K562 (cell line): Measurements from ENCODE around the gene ITGB5. TPM values are rescaled to one million over a fixed set of nuclear protein-coding genes. Genes with fewer than 3 reads are reported as not detected.

Experiments used
- ATAC-seq: fragments of 200-7000 bp; cut with Tn5 transposase; 3 replicates; pipeline ENCODE4 v1.9.1; 2020; ENCODE audit warnings: moderate library complexity
- BruUV-seq: library from RNA; stranded (reverse); fragments of 400-500 nt; replicated peaks from 2 replicates; lab custom pipeline; 2021; lab: Mats Ljungman, UMichigan
- CTCF ChIA-PET: fragments of 300-600 bp; formaldehyde crosslinking; extraction: SDS; loops from one replicate; lab custom pipeline; 2021; ENCODE audit warnings: low intra/inter-chr PET ratio; lab: Yijun Ruan, JAX
- POLR2A ChIA-PET: fragments of 300-600, 350-650 bp; sonication (Branson Sonifier 250); formaldehyde crosslinking; extraction: SDS; loops from one replicate; lab custom pipeline; 2021; ENCODE audit warnings: antibody characterized with exemption, inconsistent platforms; lab: Yijun Ruan, JAX
- DNase-seq, 4 experiments: peaks; one replicate each; pipeline versions ENCODE4 v3.0.0 to v3.0.0-alpha.2; 2011 to 2018; ENCODE audit warnings: low spot score in 3 of 4, mixed read lengths in 3 of 4; ENCODE audit errors: extremely low read depth in 1 of 4
- FAIRE-seq: peaks from 2 replicates; lab custom pipeline; 2011; peaks lifted over from hg19 to GRCh38; lab: Jason Lieb, UNC
- H2AFZ ChIP-seq: 2 replicates; pipeline ENCODE4 v1.6.0; 2011; ENCODE audit warnings: low read depth, low read length, control low read depth, inconsistent platforms
- H3K27ac ChIP-seq: fragments of 200-600 bp; 3 replicates; pipeline ENCODE4 v1.8.0; 2011; ENCODE audit warnings: low read depth, mild to moderate bottlenecking, control low read depth, inconsistent platforms, low read length, moderate library complexity, mixed read lengths; ENCODE audit errors: extremely low read depth
- H3K27me3 ChIP-seq, 2 experiments: fragments of 300-600 bp in 1 of 2; 2 replicates in 1 of 2; 3 replicates in 1 of 2; pipeline versions ENCODE4 v1.6.0 to v1.8.0; 2011; ENCODE audit warnings: inconsistent platforms in 2 of 2, low read length in 2 of 2, mild to moderate bottlenecking in 1 of 2, mixed read lengths in 1 of 2, moderate library complexity in 1 of 2; ENCODE audit not compliant: control insufficient read depth in 2 of 2, insufficient read depth in 2 of 2
- H3K36me3 ChIP-seq: fragments of 300-600 bp; 3 replicates; pipeline ENCODE4 v1.8.0; 2011; ENCODE audit warnings: mild to moderate bottlenecking, low read length, inconsistent platforms; ENCODE audit not compliant: control insufficient read depth, insufficient read depth
- H3K4me1 ChIP-seq, 2 experiments: fragments of 200-600 bp in 1 of 2; replicated peaks in 1 of 2; 2 replicates in 1 of 2; 3 replicates in 1 of 2; pipeline versions ENCODE4 v1.5.1 to v1.8.0; 2011; ENCODE audit warnings: inconsistent platforms in 2 of 2, low read length in 2 of 2, mild to moderate bottlenecking in 1 of 2, mixed read lengths in 1 of 2, moderate library complexity in 1 of 2; ENCODE audit not compliant: control insufficient read depth in 2 of 2, insufficient read depth in 2 of 2
- H3K4me2 ChIP-seq: 2 replicates; pipeline ENCODE4 v1.6.1; 2011; ENCODE audit warnings: low read length, control low read depth, inconsistent platforms, mixed read lengths; ENCODE audit not compliant: insufficient read depth
- H3K4me3 ChIP-seq: fragments of 200-600 bp; sonication (generic), shearing (Covaris generic); 2 replicates; pipeline ENCODE4 v1.5.1; 2016; ENCODE audit warnings: control low read depth, inconsistent platforms
- H3K79me2 ChIP-seq: fragments of 200-600 bp; 3 replicates; pipeline ENCODE4 v1.8.0; 2011; ENCODE audit warnings: low read length, inconsistent platforms; ENCODE audit not compliant: control insufficient read depth, insufficient read depth
- H3K9ac ChIP-seq, 2 experiments: 2 replicates each; pipeline versions ENCODE4 v1.6.0 to v1.6.1; 2011; ENCODE audit warnings: low read depth in 2 of 2, low read length in 2 of 2, control low read depth in 1 of 2, inconsistent platforms in 1 of 2, mild to moderate bottlenecking in 1 of 2, mixed read lengths in 1 of 2; ENCODE audit not compliant: insufficient read depth in 1 of 2
- H3K9me1 ChIP-seq: one replicate; pipeline ENCODE4 v1.6.0; 2011; ENCODE audit warnings: inconsistent platforms, mild to moderate bottlenecking, low read length, moderate library complexity; ENCODE audit not compliant: control insufficient read depth, insufficient read depth
- H3K9me3 ChIP-seq: replicated peaks from 2 replicates; pipeline ENCODE4 v1.5.1; 2011; ENCODE audit warnings: low read depth, low read length, inconsistent platforms; ENCODE audit not compliant: control insufficient read depth, insufficient read depth
- H4K20me1 ChIP-seq: replicated peaks from 2 replicates; pipeline ENCODE4 v1.6.1; 2011; ENCODE audit warnings: low read length, inconsistent platforms, mixed read lengths; ENCODE audit not compliant: control insufficient read depth, insufficient read depth
- ELF1 ChIP-seq: fragments of 200-800 bp; sonication (Bioruptor generic); IDR thresholded peaks from 2 replicates; pipeline ENCODE4 v1.6.1; 2016; ENCODE audit warnings: missing genetic modification characterization, missing compliant biosample characterization
- EP300 ChIP-seq: IDR thresholded peaks from 2 replicates; pipeline ENCODE4 v1.6.1; 2012; ENCODE audit warnings: low read length, improper control_type of control experiment
- ERF ChIP-seq: fragments of 450-650 bp; formaldehyde crosslinking; IDR thresholded peaks from 2 replicates; pipeline ENCODE4 v1.4.0; 2020; ENCODE audit warnings: mild to moderate bottlenecking, mixed read lengths
- GATAD2B ChIP-seq: fragments of 450-650 bp; IDR thresholded peaks from 2 replicates; pipeline ENCODE4 v1.6.1; 2017; ENCODE audit warnings: mild to moderate bottlenecking, borderline replicate concordance
- MBD2 ChIP-seq: sonication (generic); IDR thresholded peaks from 2 replicates; pipeline ENCODE4 v1.6.1; 2016; ENCODE audit warnings: low read depth, borderline replicate concordance
- ZNF184 ChIP-seq: sonication (generic); formaldehyde crosslinking; IDR thresholded peaks from 2 replicates; pipeline ENCODE4 v1.5.0; 2020; ENCODE audit warnings: missing genetic modification reagents
- ZNF212 ChIP-seq: fragments of 450-650 bp; formaldehyde crosslinking; IDR thresholded peaks from 2 replicates; pipeline ENCODE4 v1.4.0; 2020; ENCODE audit warnings: mild to moderate bottlenecking
- ZSCAN29 ChIP-seq: fragments of 450-650 bp; IDR thresholded peaks from 2 replicates; pipeline ENCODE4 v1.6.1; 2017
- WGBS: fragments of 100-300 bp; shearing (Covaris generic); methylation state at CpG from one replicate; pipeline ENCODE4 v1.1.6; 2016; ENCODE audit warnings: low coverage, mixed read lengths; ENCODE audit not compliant: insufficient coverage; ENCODE audit errors: missing lambda C conversion rate; 5-methylcytosine and 5-hydroxymethylcytosine counted together
- in situ Hi-C: fragments of 300-500 bp; cut with MboI; formaldehyde crosslinking; loops from 4 replicates; pipeline ENCODE4 v1.15.0; 2018; ENCODE audit warnings: inconsistent platforms, mixed read lengths
- intact Hi-C: fragments of 100-400 bp; cut with micrococcal nuclease; formaldehyde crosslinking; loops from 2 replicates; pipeline ENCODE4 v1.14.2; 2022
- polyA plus RNA-seq, 8 experiments: library from polyadenylated mRNA; depleted of rRNA in 4 of 8; stranded (reverse) in 5 of 8; unstranded in 3 of 8; fragments of >200 nt; fragmentation: Nextera tagmentation in 2 of 8; fragmentation: Illumina TruSeq in 1 of 8; extraction: Ambion mirVana in 2 of 8; extraction: Trizol in 1 of 8; gene quantifications; 2 replicates each; pipeline versions ENCODE4 v1.2.1 to v1.2.3, GENCODE V29; 2011 to 2014; ENCODE audit warnings: inconsistent platforms in 1 of 8, missing spikeins in 1 of 8
- total RNA-seq, 7 experiments: library from RNA; depleted of rRNA in 6 of 7; stranded (reverse); fragments of >200 nt in 6 of 7; fragmentation: Illumina TruSeq in 2 of 7; extraction: Trizol in 2 of 7; gene quantifications; 2 replicates each; pipeline versions ENCODE4 v1.2.1 to v1.2.3, GENCODE V29; 2011 to 2021; ENCODE audit warnings: low replicate concordance in 1 of 7
- TF ChIP-seq, protein P1 (sequence below): fragments of 200-800 bp; sonication (Bioruptor generic); IDR thresholded peaks from 2 replicates; pipeline ENCODE4 v1.6.1; 2017; ENCODE audit warnings: missing genetic modification characterization, missing compliant biosample characterization
- TF ChIP-seq, protein P2 (sequence below): sonication (generic); formaldehyde crosslinking; IDR thresholded peaks from 2 replicates; pipeline ENCODE4 v1.9.0; 2022; ENCODE audit warnings: mild to moderate bottlenecking, missing genetic modification reagents
- TF ChIP-seq, protein P3 (sequence below): fragments of 250-450 bp; sonication (Bioruptor Pico); IDR thresholded peaks from 2 replicates; pipeline ENCODE4 v1.4.0; 2020; ENCODE audit warnings: mild to moderate bottlenecking
- TF ChIP-seq, protein P4 (sequence below): fragments of 250-450 bp; sonication (Bioruptor Pico); IDR thresholded peaks from 2 replicates; pipeline ENCODE4 v1.5.0; 2021
- TF ChIP-seq, protein P5 (sequence below): fragments of 450-650 bp; formaldehyde crosslinking; IDR thresholded peaks from 2 replicates; pipeline ENCODE4 v1.4.0; 2020; ENCODE audit warnings: mild to moderate bottlenecking, mixed read lengths

The ITGB5 gene
- total and polyA plus RNA-seq, 9 of the 15 experiments (the other 6 are each of a cell fraction or from before 2014, with no cell fraction given), result 1.7 to 46.8 (median 9.9) TPM

DNA sequence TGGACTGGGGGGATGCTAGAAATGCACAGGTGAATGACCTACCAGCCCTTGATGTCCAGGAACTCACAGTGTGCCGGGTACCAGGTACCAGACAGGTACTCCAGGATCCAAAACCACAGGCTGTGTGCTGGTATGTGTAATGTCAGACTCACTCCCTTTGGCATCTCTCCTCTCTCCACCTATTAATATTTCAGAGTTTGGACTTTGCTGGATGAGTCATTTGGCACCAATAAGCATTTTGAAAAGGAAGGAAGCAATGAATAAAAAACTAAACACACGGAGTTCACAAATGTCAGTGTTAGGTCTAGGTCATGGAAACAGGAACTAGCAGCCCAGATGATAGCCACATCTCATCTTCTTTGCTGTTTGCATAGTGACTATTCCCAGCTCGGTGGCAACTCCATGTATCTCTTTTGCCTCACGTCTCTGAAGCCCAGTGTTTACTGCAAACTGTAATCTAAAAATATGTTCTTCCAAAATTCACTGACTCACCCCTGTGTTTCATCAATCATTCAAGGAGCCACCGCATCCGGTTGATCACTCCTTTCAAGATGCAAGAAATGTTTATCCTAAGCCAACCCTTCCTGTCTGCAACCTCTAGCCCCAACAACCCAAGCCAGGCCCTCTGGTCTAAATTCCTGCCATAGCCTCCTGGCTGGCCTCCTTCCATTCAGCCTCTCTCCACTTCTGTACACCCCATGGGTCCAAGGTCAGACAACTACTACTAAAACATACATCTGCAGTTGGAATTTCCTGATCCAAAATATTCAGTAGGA, 8.4 kb downstream of the ITGB5 start:
- peak overlapping the region; percentile 53 for H2AFZ ChIP-seq
- peaks cover 40% of the 10 kb centered on the region for H3K79me2 ChIP-seq
- no TSS peak for BruUV-seq
- no peaks in the 10 kb centered on the region for H3K9me3 ChIP-seq
- ATAC-seq (peak; percentile 74), FAIRE-seq (peak; percentile 87), DNase-seq (peak; percentile 31 to 84 (median 58))
- peak overlapping the region; percentile 53 to 74; a peak in 3 of 4 replicates for H3K9ac ChIP-seq
- whole genome bisulfite sequencing, result 6% methylated on average over 6 of the region's 6 CpGs
- intact Hi-C loops, result no loop called here
- H3K9me1 ChIP-seq, result no peaks in the 10 kb centered on the region
- H3K36me3 ChIP-seq, result no peaks in the 10 kb centered on the region
- peak overlapping the region; percentile 81 for H3K4me2 ChIP-seq
- peak overlapping the region; percentile 96 for H3K27ac ChIP-seq
- no peak overlapping the region for H3K4me3 ChIP-seq
- POLR2A ChIA-PET, result interaction anchor here (0.5 to 1.3 kb wide), 3 partner anchors 11 to 109 kb away, joined by 3 read pairs; no protein-coding TSS in a partner anchor
- no peaks in the 10 kb centered on the region for H3K27me3 ChIP-seq
- H4K20me1 ChIP-seq, result no peaks in the 10 kb centered on the region
- in situ Hi-C loops, result no loop called here
- CTCF ChIA-PET, result no interaction called here
- H3K4me1 ChIP-seq, result peaks cover 14 to 66% of the 10 kb centered on the region in 2 experiments
- TF ChIP-seq ZNF184 (CRISPR knock-in tag), result no peak
- TF ChIP-seq, protein P1, sequence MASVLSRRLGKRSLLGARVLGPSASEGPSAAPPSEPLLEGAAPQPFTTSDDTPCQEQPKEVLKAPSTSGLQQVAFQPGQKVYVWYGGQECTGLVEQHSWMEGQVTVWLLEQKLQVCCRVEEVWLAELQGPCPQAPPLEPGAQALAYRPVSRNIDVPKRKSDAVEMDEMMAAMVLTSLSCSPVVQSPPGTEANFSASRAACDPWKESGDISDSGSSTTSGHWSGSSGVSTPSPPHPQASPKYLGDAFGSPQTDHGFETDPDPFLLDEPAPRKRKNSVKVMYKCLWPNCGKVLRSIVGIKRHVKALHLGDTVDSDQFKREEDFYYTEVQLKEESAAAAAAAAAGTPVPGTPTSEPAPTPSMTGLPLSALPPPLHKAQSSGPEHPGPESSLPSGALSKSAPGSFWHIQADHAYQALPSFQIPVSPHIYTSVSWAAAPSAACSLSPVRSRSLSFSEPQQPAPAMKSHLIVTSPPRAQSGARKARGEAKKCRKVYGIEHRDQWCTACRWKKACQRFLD, result no peak
- TF ChIP-seq, protein P2, sequence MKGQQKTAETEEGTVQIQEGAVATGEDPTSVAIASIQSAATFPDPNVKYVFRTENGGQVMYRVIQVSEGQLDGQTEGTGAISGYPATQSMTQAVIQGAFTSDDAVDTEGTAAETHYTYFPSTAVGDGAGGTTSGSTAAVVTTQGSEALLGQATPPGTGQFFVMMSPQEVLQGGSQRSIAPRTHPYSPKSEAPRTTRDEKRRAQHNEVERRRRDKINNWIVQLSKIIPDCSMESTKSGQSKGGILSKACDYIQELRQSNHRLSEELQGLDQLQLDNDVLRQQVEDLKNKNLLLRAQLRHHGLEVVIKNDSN (CRISPR knock-in tag), result no peak
- TF ChIP-seq, protein P3, sequence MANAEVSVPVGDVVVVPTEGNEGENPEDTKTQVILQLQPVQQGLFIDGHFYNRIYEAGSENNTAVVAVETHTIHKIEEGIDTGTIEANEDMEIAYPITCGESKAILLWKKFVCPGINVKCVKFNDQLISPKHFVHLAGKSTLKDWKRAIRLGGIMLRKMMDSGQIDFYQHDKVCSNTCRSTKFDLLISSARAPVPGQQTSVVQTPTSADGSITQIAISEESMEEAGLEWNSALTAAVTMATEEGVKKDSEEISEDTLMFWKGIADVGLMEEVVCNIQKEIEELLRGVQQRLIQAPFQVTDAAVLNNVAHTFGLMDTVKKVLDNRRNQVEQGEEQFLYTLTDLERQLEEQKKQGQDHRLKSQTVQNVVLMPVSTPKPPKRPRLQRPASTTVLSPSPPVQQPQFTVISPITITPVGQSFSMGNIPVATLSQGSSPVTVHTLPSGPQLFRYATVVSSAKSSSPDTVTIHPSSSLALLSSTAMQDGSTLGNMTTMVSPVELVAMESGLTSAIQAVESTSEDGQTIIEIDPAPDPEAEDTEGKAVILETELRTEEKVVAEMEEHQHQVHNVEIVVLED (CRISPR knock-in tag), result no peak
- no peak for TF ChIP-seq ZNF212 (CRISPR knock-in tag)
- no peak for TF ChIP-seq ERF (CRISPR knock-in tag)
- TF ChIP-seq, protein P4, sequence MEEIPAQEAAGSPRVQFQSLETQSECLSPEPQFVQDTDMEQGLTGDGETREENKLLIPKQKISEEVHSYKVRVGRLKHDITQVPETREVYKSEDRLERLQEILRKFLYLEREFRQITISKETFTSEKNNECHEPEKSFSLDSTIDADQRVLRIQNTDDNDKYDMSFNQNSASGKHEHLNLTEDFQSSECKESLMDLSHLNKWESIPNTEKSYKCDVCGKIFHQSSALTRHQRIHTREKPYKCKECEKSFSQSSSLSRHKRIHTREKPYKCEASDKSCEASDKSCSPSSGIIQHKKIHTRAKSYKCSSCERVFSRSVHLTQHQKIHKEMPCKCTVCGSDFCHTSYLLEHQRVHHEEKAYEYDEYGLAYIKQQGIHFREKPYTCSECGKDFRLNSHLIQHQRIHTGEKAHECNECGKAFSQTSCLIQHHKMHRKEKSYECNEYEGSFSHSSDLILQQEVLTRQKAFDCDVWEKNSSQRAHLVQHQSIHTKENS, result no peak
- peak; percentile 66 for TF ChIP-seq MBD2
- TF ChIP-seq ELF1, result no peak
- TF ChIP-seq, protein P5, sequence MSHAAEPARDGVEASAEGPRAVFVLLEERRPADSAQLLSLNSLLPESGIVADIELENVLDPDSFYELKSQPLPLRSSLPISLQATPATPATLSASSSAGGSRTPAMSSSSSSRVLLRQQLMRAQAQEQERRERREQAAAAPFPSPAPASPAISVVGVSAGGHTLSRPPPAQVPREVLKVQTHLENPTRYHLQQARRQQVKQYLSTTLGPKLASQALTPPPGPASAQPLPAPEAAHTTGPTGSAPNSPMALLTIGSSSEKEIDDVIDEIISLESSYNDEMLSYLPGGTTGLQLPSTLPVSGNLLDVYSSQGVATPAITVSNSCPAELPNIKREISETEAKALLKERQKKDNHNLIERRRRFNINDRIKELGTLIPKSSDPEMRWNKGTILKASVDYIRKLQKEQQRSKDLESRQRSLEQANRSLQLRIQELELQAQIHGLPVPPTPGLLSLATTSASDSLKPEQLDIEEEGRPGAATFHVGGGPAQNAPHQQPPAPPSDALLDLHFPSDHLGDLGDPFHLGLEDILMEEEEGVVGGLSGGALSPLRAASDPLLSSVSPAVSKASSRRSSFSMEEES, result no peak
- TF ChIP-seq GATAD2B, result no peak
- TF ChIP-seq ZSCAN29, result no peak
- peak; percentile 88 for TF ChIP-seq EP300
